ENCODE measurements around the gene WNT6.

The WNT6 gene

GRCh38 chr2:218893349-218894150 is 33.9 kb downstream of the WNT6 start:
- no peak for DNase-seq (ENCODE audit: low spot score)

- no peak for DNase-seq (ENCODE audit: low spot score)
These were observed 34.7 kb downstream of the WNT6 start for GRCh38 chr2:218894151-218894879.

- no peak for DNase-seq (ENCODE audit: low spot score)
These were observed 35.2 kb downstream of the WNT6 start for GRCh38 chr2:218894880-218895157.

- no peak for DNase-seq (ENCODE audit: low spot score)
These were observed 35.7 kb downstream of the WNT6 start for GRCh38 chr2:218895326-218895725.

- DNase-seq (ENCODE audit: low spot score): no peak
These were observed 36.3 kb downstream of the WNT6 start for GRCh38 chr2:218895759-218896500.

GRCh38 chr2:218896501-218897393 is 37.1 kb downstream of the WNT6 start:
- no peak for DNase-seq (ENCODE audit: low spot score)

GRCh38 chr2:218897394-218898108 is 37.9 kb downstream of the WNT6 start:
- no peak for DNase-seq (ENCODE audit: low spot score)

GRCh38 chr2:218898109-218898878 is 38.7 kb downstream of the WNT6 start:
- peak; percentile 90 for DNase-seq (ENCODE audit: low spot score)

GRCh38 chr2:218899147-218899546 is 39.5 kb downstream of the WNT6 start:
- DNase-seq (ENCODE audit: low spot score): no peak

- no peak for DNase-seq (ENCODE audit: low spot score)
These were observed 42.8 kb downstream of the WNT6 start for GRCh38 chr2:218902427-218902826.

GRCh38 chr2:218904176-218904575 is 44.6 kb downstream of the WNT6 start:
- DNase-seq (ENCODE audit: low spot score): no peak

GRCh38 chr2:218908721-218909619 is 49.4 kb downstream of the WNT6 start:
- peak; percentile 93 for DNase-seq (ENCODE audit: low spot score)

- no peak for DNase-seq (ENCODE audit: low spot score)
These were observed 51.1 kb downstream of the WNT6 start for GRCh38 chr2:218910741-218911140.

- no peak for DNase-seq (ENCODE audit: low spot score)
These were observed 60.9 kb downstream of the WNT6 start for GRCh38 chr2:218920504-218920903.

Data from GM03348 (cell line).